HFFc6 (cell line): ENCODE data around the gene CTNNB1. TPM values are rescaled to one million over a fixed set of nuclear protein-coding genes. Genes with fewer than 3 reads are reported as not detected.

Source experiments
- DNase-seq: peaks from one replicate; pipeline ENCODE4 v3.0.0-alpha.2; 2018
- H3K27ac Mint-ChIP-seq: 2 replicates; pipeline ENCODE4 v1.8.0; 2020; ENCODE audit warnings: mild to moderate bottlenecking, mixed read lengths
- H3K27me3 Mint-ChIP-seq: 2 replicates; pipeline ENCODE4 v1.8.0; 2021; ENCODE audit warnings: mild to moderate bottlenecking, moderate library complexity, mixed read lengths; ENCODE audit not compliant: insufficient read depth
- H3K36me3 Mint-ChIP-seq: 2 replicates; pipeline ENCODE4 v1.8.0; 2021; ENCODE audit warnings: low read depth, mixed read lengths
- H3K4me1 Mint-ChIP-seq: 2 replicates; pipeline ENCODE4 v1.8.0; 2020; ENCODE audit warnings: low read depth, mixed read lengths
- H3K4me3 Mint-ChIP-seq: 2 replicates; pipeline ENCODE4 v1.8.0; 2020; ENCODE audit warnings: mild to moderate bottlenecking, moderate library complexity, mixed read lengths
- H3K9me3 Mint-ChIP-seq: 2 replicates; pipeline ENCODE4 v1.8.0; 2020; ENCODE audit warnings: mild to moderate bottlenecking, mixed read lengths
- CTCF ChIP-seq: fragments of 200-600 bp; sonication (generic); IDR thresholded peaks from 2 replicates; pipeline ENCODE4 v1.5.0; 2021; ENCODE audit warnings: antibody characterized with exemption, mild to moderate bottlenecking
- total RNA-seq, 6 experiments: library from RNA; stranded (reverse); fragmentation: NEBNext Ultra II Directional; extraction: Animal tissue kit (Norgen Biotek cat#: 25700); gene quantifications; 2 replicates in 1 of 6; 3 replicates in 5 of 6; pipeline ENCODE4 v1.2.3, GENCODE V29; 2021

Gene CTNNB1
- total RNA-seq, 6 experiments from 2014 or later = 299 to 330 (median 312) TPM

- Mint-ChIP-seq H3K27me3 (peaks cover 2% of the 10 kb centered on the region; the same call in 1 of the 2 replicates), H3K9me3 (no peaks in the 10 kb centered on the region), H3K4me1 (peaks cover 65% of the 10 kb centered on the region), H3K27ac (peak overlapping the region; percentile 33), H3K4me3 (peak overlapping the region; percentile 92), H3K36me3 (peaks cover 12% of the 10 kb centered on the region; the same call in 1 of the 2 replicates)
- peak; percentile 44 for DNase-seq
- peak; percentile 69 for TF ChIP-seq CTCF
These were observed 3.6 kb downstream of the CTNNB1 start for GRCh38 chr3:41202834-41203345.

GRCh38 chr3:41204369-41204768, 5.1 kb downstream of the CTNNB1 start:
- no peaks in the 10 kb centered on the region for H3K9me3 Mint-ChIP-seq
- no peak overlapping the region for H3K27ac Mint-ChIP-seq
- H3K4me3 Mint-ChIP-seq = no peak overlapping the region; the same call in 1 of the 2 replicates
- DNase-seq = no peak
- peaks cover 24% of the 10 kb centered on the region for H3K36me3 Mint-ChIP-seq
- peaks cover 79% of the 10 kb centered on the region for H3K4me1 Mint-ChIP-seq
- H3K27me3 Mint-ChIP-seq = no peaks in the 10 kb centered on the region; the same call in 1 of the 2 replicates
- TF ChIP-seq CTCF = no peak

- H3K4me1 Mint-ChIP-seq = peaks cover 82% of the 10 kb centered on the region
- TF ChIP-seq CTCF = no peak
- H3K36me3 Mint-ChIP-seq = peaks cover 20% of the 10 kb centered on the region
- no peak overlapping the region for H3K4me3 Mint-ChIP-seq
- no peaks in the 10 kb centered on the region for H3K9me3 Mint-ChIP-seq
- H3K27ac Mint-ChIP-seq = no peak overlapping the region
- no peaks in the 10 kb centered on the region; the same call in 1 of the 2 replicates for H3K27me3 Mint-ChIP-seq
- no peak for DNase-seq
These were observed 6.3 kb downstream of the CTNNB1 start for GRCh38 chr3:41205591-41205990.

GRCh38 chr3:41207355-41207754, 8.1 kb downstream of the CTNNB1 start:
- Mint-ChIP-seq H3K36me3 (peaks cover 23% of the 10 kb centered on the region), H3K4me1 (peaks cover 75% of the 10 kb centered on the region), H3K9me3 (no peaks in the 10 kb centered on the region), H3K4me3 (no peak overlapping the region), H3K27me3 (no peaks in the 10 kb centered on the region; the same call in 1 of the 2 replicates), H3K27ac (no peak overlapping the region)
- DNase-seq = no peak
- no peak for TF ChIP-seq CTCF

- Mint-ChIP-seq H3K36me3 (peaks cover 23% of the 10 kb centered on the region), H3K4me1 (peaks cover 75% of the 10 kb centered on the region), H3K27me3 (no peaks in the 10 kb centered on the region; the same call in 1 of the 2 replicates), H3K4me3 (no peak overlapping the region), H3K9me3 (no peaks in the 10 kb centered on the region), H3K27ac (no peak overlapping the region; the same call in 1 of the 2 replicates)
- DNase-seq = no peak
- no peak for TF ChIP-seq CTCF
These were observed 9.4 kb downstream of the CTNNB1 start for GRCh38 chr3:41208507-41209220.
